ENCODE data around the gene BTBD2.

GRCh38 chr19:2061495-2062388 lies 46.2 kb upstream of the BTBD2 start:
- TF ChIP-seq, protein P1, sequence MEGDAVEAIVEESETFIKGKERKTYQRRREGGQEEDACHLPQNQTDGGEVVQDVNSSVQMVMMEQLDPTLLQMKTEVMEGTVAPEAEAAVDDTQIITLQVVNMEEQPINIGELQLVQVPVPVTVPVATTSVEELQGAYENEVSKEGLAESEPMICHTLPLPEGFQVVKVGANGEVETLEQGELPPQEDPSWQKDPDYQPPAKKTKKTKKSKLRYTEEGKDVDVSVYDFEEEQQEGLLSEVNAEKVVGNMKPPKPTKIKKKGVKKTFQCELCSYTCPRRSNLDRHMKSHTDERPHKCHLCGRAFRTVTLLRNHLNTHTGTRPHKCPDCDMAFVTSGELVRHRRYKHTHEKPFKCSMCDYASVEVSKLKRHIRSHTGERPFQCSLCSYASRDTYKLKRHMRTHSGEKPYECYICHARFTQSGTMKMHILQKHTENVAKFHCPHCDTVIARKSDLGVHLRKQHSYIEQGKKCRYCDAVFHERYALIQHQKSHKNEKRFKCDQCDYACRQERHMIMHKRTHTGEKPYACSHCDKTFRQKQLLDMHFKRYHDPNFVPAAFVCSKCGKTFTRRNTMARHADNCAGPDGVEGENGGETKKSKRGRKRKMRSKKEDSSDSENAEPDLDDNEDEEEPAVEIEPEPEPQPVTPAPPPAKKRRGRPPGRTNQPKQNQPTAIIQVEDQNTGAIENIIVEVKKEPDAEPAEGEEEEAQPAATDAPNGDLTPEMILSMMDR (IDR thresholded peaks at IDR 0.05): no peak
- peak; percentile 22 to 69 for TF ChIP-seq POLR2A (IDR thresholded peaks at IDR 0.05)
- TF ChIP-seq POLR2AphosphoS5 (IDR thresholded peaks at IDR 0.05): peak; percentile 73 to 91 (median 82)

Data from sigmoid colon (tissue), 4 donors.